SK-N-SH (cell line): Measurements from ENCODE around the gene DSG2.

ENCODE experiments used
- CHD2 ChIP-seq: fragments of 150-350 bp; IDR thresholded peaks from 2 replicates; pipeline ENCODE4 v1.6.1; 2018; ENCODE audit warnings: low read length; ENCODE audit not compliant: partially characterized antibody
- EZH2phosphoT487 ChIP-seq: fragments of 200-600 bp; sonication (generic); IDR thresholded peaks from 2 replicates; pipeline ENCODE4 v1.6.1; 2017; ENCODE audit warnings: low read depth, mixed run types, mild to moderate bottlenecking, antibody characterized with exemption, moderate library complexity, borderline replicate concordance
- GATA2 ChIP-seq: sonication (generic); formaldehyde crosslinking; IDR thresholded peaks from 2 replicates; pipeline ENCODE4 v1.5.0; 2020; ENCODE audit warnings: mild to moderate bottlenecking, missing genetic modification reagents
- JUND ChIP-seq: IDR thresholded peaks from 2 replicates; pipeline ENCODE4 v1.4.0; 2012
- POLR2AphosphoS5 ChIP-seq: IDR thresholded peaks from 2 replicates; pipeline ENCODE4 v1.6.1; 2012; ENCODE audit warnings: low read depth, low read length
- RCOR1 ChIP-seq: fragments of 150-350 bp; IDR thresholded peaks from 2 replicates; pipeline ENCODE4 v1.6.1; 2017; ENCODE audit warnings: antibody characterized with exemption, low read length
- TF ChIP-seq, protein P1 (sequence below): fragments of 200-600 bp; sonication (generic); IDR thresholded peaks from 2 replicates; pipeline ENCODE4 v1.6.1; 2017; ENCODE audit warnings: antibody characterized with exemption, mild to moderate bottlenecking, moderate library complexity
- TF ChIP-seq, protein P2 (sequence below): IDR thresholded peaks from 2 replicates; pipeline ENCODE4 v1.4.0; 2012; ENCODE audit warnings: low read depth, borderline replicate concordance
- TF ChIP-seq, protein P3 (sequence below): IDR thresholded peaks from 2 replicates; pipeline ENCODE4 v1.6.1; 2012; ENCODE audit warnings: mild to moderate bottlenecking, low read depth, low read length, moderate library complexity

- TF ChIP-seq EZH2phosphoT487 = no peak
- TF ChIP-seq, protein P1, sequence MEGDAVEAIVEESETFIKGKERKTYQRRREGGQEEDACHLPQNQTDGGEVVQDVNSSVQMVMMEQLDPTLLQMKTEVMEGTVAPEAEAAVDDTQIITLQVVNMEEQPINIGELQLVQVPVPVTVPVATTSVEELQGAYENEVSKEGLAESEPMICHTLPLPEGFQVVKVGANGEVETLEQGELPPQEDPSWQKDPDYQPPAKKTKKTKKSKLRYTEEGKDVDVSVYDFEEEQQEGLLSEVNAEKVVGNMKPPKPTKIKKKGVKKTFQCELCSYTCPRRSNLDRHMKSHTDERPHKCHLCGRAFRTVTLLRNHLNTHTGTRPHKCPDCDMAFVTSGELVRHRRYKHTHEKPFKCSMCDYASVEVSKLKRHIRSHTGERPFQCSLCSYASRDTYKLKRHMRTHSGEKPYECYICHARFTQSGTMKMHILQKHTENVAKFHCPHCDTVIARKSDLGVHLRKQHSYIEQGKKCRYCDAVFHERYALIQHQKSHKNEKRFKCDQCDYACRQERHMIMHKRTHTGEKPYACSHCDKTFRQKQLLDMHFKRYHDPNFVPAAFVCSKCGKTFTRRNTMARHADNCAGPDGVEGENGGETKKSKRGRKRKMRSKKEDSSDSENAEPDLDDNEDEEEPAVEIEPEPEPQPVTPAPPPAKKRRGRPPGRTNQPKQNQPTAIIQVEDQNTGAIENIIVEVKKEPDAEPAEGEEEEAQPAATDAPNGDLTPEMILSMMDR = no peak
- no peak for TF ChIP-seq GATA2 (CRISPR knock-in tag)
- no peak for TF ChIP-seq RCOR1
- no peak for TF ChIP-seq CHD2
- TF ChIP-seq POLR2AphosphoS5 = no peak
- TF ChIP-seq, protein P2, sequence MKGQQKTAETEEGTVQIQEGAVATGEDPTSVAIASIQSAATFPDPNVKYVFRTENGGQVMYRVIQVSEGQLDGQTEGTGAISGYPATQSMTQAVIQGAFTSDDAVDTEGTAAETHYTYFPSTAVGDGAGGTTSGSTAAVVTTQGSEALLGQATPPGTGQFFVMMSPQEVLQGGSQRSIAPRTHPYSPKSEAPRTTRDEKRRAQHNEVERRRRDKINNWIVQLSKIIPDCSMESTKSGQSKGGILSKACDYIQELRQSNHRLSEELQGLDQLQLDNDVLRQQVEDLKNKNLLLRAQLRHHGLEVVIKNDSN = no peak
- TF ChIP-seq JUND = no peak
- TF ChIP-seq, protein P3, sequence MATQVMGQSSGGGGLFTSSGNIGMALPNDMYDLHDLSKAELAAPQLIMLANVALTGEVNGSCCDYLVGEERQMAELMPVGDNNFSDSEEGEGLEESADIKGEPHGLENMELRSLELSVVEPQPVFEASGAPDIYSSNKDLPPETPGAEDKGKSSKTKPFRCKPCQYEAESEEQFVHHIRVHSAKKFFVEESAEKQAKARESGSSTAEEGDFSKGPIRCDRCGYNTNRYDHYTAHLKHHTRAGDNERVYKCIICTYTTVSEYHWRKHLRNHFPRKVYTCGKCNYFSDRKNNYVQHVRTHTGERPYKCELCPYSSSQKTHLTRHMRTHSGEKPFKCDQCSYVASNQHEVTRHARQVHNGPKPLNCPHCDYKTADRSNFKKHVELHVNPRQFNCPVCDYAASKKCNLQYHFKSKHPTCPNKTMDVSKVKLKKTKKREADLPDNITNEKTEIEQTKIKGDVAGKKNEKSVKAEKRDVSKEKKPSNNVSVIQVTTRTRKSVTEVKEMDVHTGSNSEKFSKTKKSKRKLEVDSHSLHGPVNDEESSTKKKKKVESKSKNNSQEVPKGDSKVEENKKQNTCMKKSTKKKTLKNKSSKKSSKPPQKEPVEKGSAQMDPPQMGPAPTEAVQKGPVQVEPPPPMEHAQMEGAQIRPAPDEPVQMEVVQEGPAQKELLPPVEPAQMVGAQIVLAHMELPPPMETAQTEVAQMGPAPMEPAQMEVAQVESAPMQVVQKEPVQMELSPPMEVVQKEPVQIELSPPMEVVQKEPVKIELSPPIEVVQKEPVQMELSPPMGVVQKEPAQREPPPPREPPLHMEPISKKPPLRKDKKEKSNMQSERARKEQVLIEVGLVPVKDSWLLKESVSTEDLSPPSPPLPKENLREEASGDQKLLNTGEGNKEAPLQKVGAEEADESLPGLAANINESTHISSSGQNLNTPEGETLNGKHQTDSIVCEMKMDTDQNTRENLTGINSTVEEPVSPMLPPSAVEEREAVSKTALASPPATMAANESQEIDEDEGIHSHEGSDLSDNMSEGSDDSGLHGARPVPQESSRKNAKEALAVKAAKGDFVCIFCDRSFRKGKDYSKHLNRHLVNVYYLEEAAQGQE = no peak
These were observed 53.9 kb downstream of the DSG2 start for GRCh38 chr18:31551883-31552282.
